Measurements from ENCODE around the gene RNPS1. TPM values are rescaled to one million over a fixed set of nuclear protein-coding genes. Genes with fewer than 3 reads are reported as not detected.

RNPS1 gene
- total and polyA plus RNA-seq, 2 of the 4 experiments (the other 2 are of a cell fraction), result 57.5 to 192 TPM

- TF ChIP-seq, protein P1, sequence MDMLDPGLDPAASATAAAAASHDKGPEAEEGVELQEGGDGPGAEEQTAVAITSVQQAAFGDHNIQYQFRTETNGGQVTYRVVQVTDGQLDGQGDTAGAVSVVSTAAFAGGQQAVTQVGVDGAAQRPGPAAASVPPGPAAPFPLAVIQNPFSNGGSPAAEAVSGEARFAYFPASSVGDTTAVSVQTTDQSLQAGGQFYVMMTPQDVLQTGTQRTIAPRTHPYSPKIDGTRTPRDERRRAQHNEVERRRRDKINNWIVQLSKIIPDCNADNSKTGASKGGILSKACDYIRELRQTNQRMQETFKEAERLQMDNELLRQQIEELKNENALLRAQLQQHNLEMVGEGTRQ (IDR thresholded peaks at IDR 0.05; ENCODE audit: low read depth, low read length), result no peak
These were observed 31.4 kb downstream of the RNPS1 start, which contains the start of gene DNASE1L2 (continued) for GRCh38 chr16:2236337-2237101.

DNA sequence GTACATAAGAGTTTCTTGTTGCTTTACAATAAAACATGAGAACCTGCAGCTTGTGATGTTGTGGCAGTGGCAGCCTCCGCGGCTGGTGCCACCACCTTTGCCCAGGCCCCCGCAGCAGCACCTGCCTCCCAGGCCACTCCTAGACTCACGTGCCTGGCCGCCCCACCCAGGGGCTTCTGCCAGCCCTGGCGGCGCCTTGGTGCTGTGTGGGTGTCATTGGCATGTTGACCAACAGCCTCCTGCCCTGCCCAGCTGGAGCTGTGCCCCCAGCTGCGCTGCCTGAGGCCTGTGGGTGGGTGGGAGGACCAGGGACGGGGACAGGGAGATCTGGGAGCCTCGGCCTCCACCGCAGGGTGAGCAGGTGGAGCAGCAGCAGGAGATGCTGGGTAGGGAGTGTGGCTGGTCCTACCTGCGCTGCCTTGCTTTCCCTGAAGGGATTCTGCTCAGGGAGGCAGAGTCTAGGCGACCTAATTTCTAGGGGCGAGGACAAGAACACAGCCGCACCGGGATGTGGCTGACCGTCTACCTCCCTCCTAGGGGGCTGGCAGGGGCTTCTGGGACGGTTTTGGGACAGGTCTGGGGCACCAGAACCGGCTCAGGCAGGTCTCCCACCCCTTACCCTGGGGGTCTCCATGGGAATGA lies 32.1 kb downstream of the RNPS1 start:
- peaks cover 14% of the 10 kb centered on the region for H4K20me1 ChIP-seq (ENCODE audit: insufficient read depth, low read length)
- no peak for ATAC-seq (ENCODE audit: low read depth)
- H3K9ac ChIP-seq (ENCODE audit: low read depth, low read length), result no peak overlapping the region
- H2BK20ac ChIP-seq (ENCODE audit: low read depth, low read length), result no peak overlapping the region
- ChIA-PET CTCF (no interaction called here), POLR2A (ENCODE audit: unreplicated experiment) (no interaction called here)
- no peak overlapping the region for H2BK120ac ChIP-seq (ENCODE audit: low read depth, low read length)
- no peak overlapping the region for H3K14ac ChIP-seq (replicated peaks; ENCODE audit: low read depth, low read length)
- H3K9me3 ChIP-seq (ENCODE audit: control insufficient read depth, insufficient read depth, low read length), result no peaks in the 10 kb centered on the region
- intact Hi-C loops (cut with micrococcal nuclease) (no loop called here), in situ Hi-C loops (cut with MboI; ENCODE audit: low sequenced_read_pairs) (no loop called here), dilution Hi-C loops (cut with HindIII; ENCODE audit: low sequenced_read_pairs, unreplicated experiment) (no loop called here)
- no peak for DNase-seq
- no peak overlapping the region for H2BK15ac ChIP-seq (ENCODE audit: low read depth, low read length)
- H3K4me2 ChIP-seq (ENCODE audit: low read depth, low read length), result no peak overlapping the region
- no peak overlapping the region for H3K18ac ChIP-seq (ENCODE audit: low read depth, low read length)
- H3K9me1 ChIP-seq (ENCODE audit: insufficient read depth, low read length), result no peaks in the 10 kb centered on the region
- BruUV-seq (replicated peaks), result no TSS peak
- peaks cover 5% of the 10 kb centered on the region; the same call in 1 of the 2 replicates for H3K4me1 ChIP-seq (ENCODE audit: control insufficient read depth, insufficient read depth, low read length)
- H3K23ac ChIP-seq (ENCODE audit: low read depth, low read length), result no peak overlapping the region
- no peak overlapping the region for H3K4ac ChIP-seq (ENCODE audit: low read depth, low read length)
- peaks cover 9% of the 10 kb centered on the region for H3K27me3 ChIP-seq (ENCODE audit: control insufficient read depth, insufficient read depth, low read length)
- H3K56ac ChIP-seq (ENCODE audit: extremely low read depth, insufficient read depth, low read length), result no peak overlapping the region
- H3K27ac ChIP-seq (ENCODE audit: insufficient read depth, low read length), result no peak overlapping the region
- 57% methylated on average over 3 of the region's 19 CpGs; no CpG with 5 or more reads in 1 of the 2 experiments for WGBS, 2 experiments (ENCODE audit: extremely low coverage in 2 of 2, insufficient read length in 1 of 2)
- no peak overlapping the region for H2BK5ac ChIP-seq (ENCODE audit: low read depth, low read length, poor library complexity, severe bottlenecking)
- H4K91ac ChIP-seq (ENCODE audit: insufficient read depth, low read depth, low read length), result no peak overlapping the region
- peak overlapping the region; percentile 65 for H2AK9ac ChIP-seq (replicated peaks; ENCODE audit: low read depth, low read length, poor library complexity)
- no peak overlapping the region for H4K8ac ChIP-seq (ENCODE audit: low read depth in 2 of 2, low read length in 2 of 2)
- no peaks in the 10 kb centered on the region for H3K79me1 ChIP-seq (ENCODE audit: low read depth in 1 of 2, low read length in 2 of 2)
- no peak overlapping the region for H3K4me3 ChIP-seq (ENCODE audit: insufficient read depth, low read depth, low read length)
- H2AFZ ChIP-seq (replicated peaks; ENCODE audit: low read length, poor library complexity), result peak overlapping the region; percentile 81
- peaks cover 47% of the 10 kb centered on the region for H3K36me3 ChIP-seq (ENCODE audit: control insufficient read depth, insufficient read depth, low read length)
- no peak overlapping the region for H2AK5ac ChIP-seq (ENCODE audit: low read depth, low read length)
- no peak overlapping the region for H4K5ac ChIP-seq (ENCODE audit: low read depth, low read length)
- TF ChIP-seq MAZ (IDR thresholded peaks at IDR 0.05; ENCODE audit: borderline replicate concordance, low read depth, low read length), result no peak
- TF ChIP-seq, protein P1 (IDR thresholded peaks at IDR 0.05; ENCODE audit: low read depth, low read length), result no peak
- no peak for TF ChIP-seq CEBPB (IDR thresholded peaks at IDR 0.05; ENCODE audit: low read depth, low read length)
- TF ChIP-seq CTCF (conservative IDR thresholded peaks at IDR 0.05; ENCODE audit: low read depth, low read length), result no peak
- TF ChIP-seq MAFK (IDR thresholded peaks at IDR 0.05; ENCODE audit: low read depth, low read length), result no peak
- TF ChIP-seq CHD1 (IDR thresholded peaks at IDR 0.05; ENCODE audit: low read depth, low read length), result no peak
- TF ChIP-seq SMC3 (IDR thresholded peaks at IDR 0.05; ENCODE audit: low read depth, low read length), result no peak
- TF ChIP-seq POLR2A (IDR thresholded peaks at IDR 0.05; ENCODE audit: low read depth, low read length), result no peak
- TF ChIP-seq MXI1 (IDR thresholded peaks at IDR 0.05; ENCODE audit: borderline replicate concordance, low read depth, low read length), result no peak
- no peak for TF ChIP-seq ELK1 (IDR thresholded peaks at IDR 0.05; ENCODE audit: borderline replicate concordance, low read depth, low read length)

Data from IMR-90 (cell line).